Karpas-422 (cell line): ENCODE data around the gene IFT80. TPM values are rescaled to one million over a fixed set of nuclear protein-coding genes. Genes with fewer than 3 reads are reported as not detected.

Experiments used
- DNase-seq: peaks from one replicate; pipeline ENCODE4 v3.0.0-alpha.2; 2015
- H2AFZ ChIP-seq: fragments of 200-600 bp; sonication (generic); 2 replicates; pipeline ENCODE4 v1.6.1; 2014; ENCODE audit warnings: antibody characterized with exemption, low read length, mixed read lengths
- H3K27ac ChIP-seq: fragments of 200-600 bp; sonication (generic); 2 replicates; pipeline ENCODE4 v1.5.1; 2014; ENCODE audit warnings: mild to moderate bottlenecking, low read length, moderate library complexity
- H3K27me3 ChIP-seq: fragments of 200-600 bp; sonication (generic); 2 replicates; pipeline ENCODE4 v1.6.1; 2014; ENCODE audit warnings: low read length, mixed read lengths
- H3K36me3 ChIP-seq: fragments of 200-600 bp; sonication (generic); 2 replicates; pipeline ENCODE4 v1.6.1; 2014; ENCODE audit warnings: low read length, mixed read lengths; ENCODE audit not compliant: insufficient read depth
- H3K4me1 ChIP-seq: fragments of 200-600 bp; sonication (generic); 2 replicates; pipeline ENCODE4 v1.6.1; 2014; ENCODE audit warnings: mild to moderate bottlenecking, low read length, mixed read lengths
- H3K4me2 ChIP-seq: fragments of 200-600 bp; sonication (generic); 2 replicates; pipeline ENCODE4 v1.6.1; 2014; ENCODE audit warnings: low read length, low read depth, mild to moderate bottlenecking; ENCODE audit not compliant: poor library complexity, severe bottlenecking
- H3K4me3 ChIP-seq: fragments of 200-600 bp; sonication (generic); 2 replicates; pipeline ENCODE4 v1.5.1; 2014; ENCODE audit warnings: mild to moderate bottlenecking, antibody characterized with exemption, low read length, mixed read lengths
- H3K79me2 ChIP-seq: fragments of 200-600 bp; sonication (generic); 2 replicates; pipeline ENCODE4 v1.6.1; 2014; ENCODE audit warnings: mild to moderate bottlenecking, low read length, mixed read lengths
- H3K9ac ChIP-seq: fragments of 200-600 bp; sonication (generic); 2 replicates; pipeline ENCODE4 v1.6.0; 2014; ENCODE audit warnings: low read length
- H3K9me2 ChIP-seq: fragments of 200-600 bp; sonication (generic), shearing (Covaris generic); replicated peaks from 2 replicates; pipeline ENCODE4 v1.6.0; 2014; ENCODE audit warnings: mild to moderate bottlenecking, low read length, moderate library complexity; ENCODE audit not compliant: insufficient read depth
- H3K9me3 ChIP-seq: fragments of 300-700, 200-600 bp; sonication (generic); 2 replicates; pipeline ENCODE4 v1.6.1; 2014; ENCODE audit warnings: low read length, mixed read lengths
- H4K20me1 ChIP-seq: fragments of 200-600 bp; sonication (generic); 2 replicates; pipeline ENCODE4 v1.6.1; 2014; ENCODE audit warnings: mild to moderate bottlenecking, antibody characterized with exemption, low read length, low read depth; ENCODE audit not compliant: insufficient read depth
- total RNA-seq: library from RNA; depleted of rRNA; stranded (reverse); fragments of >200 nt; shearing (Covaris generic); gene quantifications from 2 replicates; pipeline ENCODE4 v1.2.3, GENCODE V29; 2014; ENCODE audit warnings: low replicate concordance; rRNA removed

IFT80 gene
- 40.7 and 44.8 TPM in 2 replicates for total RNA-seq

- Histone ChIP-seq H3K4me1 (peaks cover 58% of the 10 kb centered on the region), H4K20me1 (peaks cover 36% of the 10 kb centered on the region), H3K9me2 (no peaks in the 10 kb centered on the region), H3K27me3 (no peaks in the 10 kb centered on the region), H3K9me3 (no peaks in the 10 kb centered on the region), H3K36me3 (peaks cover 33% of the 10 kb centered on the region), H3K4me2 (peak within 1 kb of the TSS; percentile 71), H3K4me3 (peak within 1 kb of the TSS; percentile 97), H3K9ac (peak within 1 kb of the TSS; percentile 99), H3K27ac (peak within 1 kb of the TSS; percentile 92), H3K79me2 (peaks cover 95% of the 10 kb centered on the region), H2AFZ (peak within 1 kb of the TSS; percentile 86)
- DNase-seq: peak; percentile 98
Observed at GRCh38 chr3:160399125-160400029, at the start of gene IFT80, which contains the start of gene SMC4. TSS of gene IFT80 (minus strand) at chr3:160399225. CDS start at chr3:160384600, 14,625 bp downstream. TSS of gene SMC4 (plus strand) at chr3:160399650. CDS start at chr3:160400827, 1,177 bp downstream.

- H3K9me3 ChIP-seq: no peaks in the 10 kb centered on the region
- no peak for DNase-seq
- peak overlapping the region; percentile 89 for H3K9ac ChIP-seq
- peaks cover 21% of the 10 kb centered on the region for H3K4me1 ChIP-seq
- H3K4me2 ChIP-seq: peak overlapping the region; percentile 80
- peak overlapping the region; percentile 90 for H3K4me3 ChIP-seq
- H4K20me1 ChIP-seq: no peaks in the 10 kb centered on the region
- H2AFZ ChIP-seq: no peak overlapping the region
- peaks cover 22% of the 10 kb centered on the region for H3K36me3 ChIP-seq
- no peaks in the 10 kb centered on the region for H3K9me2 ChIP-seq
- H3K79me2 ChIP-seq: peaks cover 65% of the 10 kb centered on the region
- no peaks in the 10 kb centered on the region for H3K27me3 ChIP-seq
- H3K27ac ChIP-seq: peak overlapping the region; percentile 14; the same call in 1 of the 2 replicates
Observed at GRCh38 chr3:160447544-160447943, 48.5 kb upstream of the IFT80 start.

- no peak overlapping the region for H3K4me2 ChIP-seq
- H3K4me1 ChIP-seq: peaks cover 21% of the 10 kb centered on the region
- H3K4me3 ChIP-seq: no peak overlapping the region
- H2AFZ ChIP-seq: no peak overlapping the region
- no peak overlapping the region for H3K9ac ChIP-seq
- no peak for DNase-seq
- H4K20me1 ChIP-seq: no peaks in the 10 kb centered on the region
- no peaks in the 10 kb centered on the region for H3K9me2 ChIP-seq
- H3K27me3 ChIP-seq: no peaks in the 10 kb centered on the region
- peaks cover 69% of the 10 kb centered on the region for H3K79me2 ChIP-seq
- no peak overlapping the region for H3K27ac ChIP-seq
- H3K36me3 ChIP-seq: peaks cover 22% of the 10 kb centered on the region
- H3K9me3 ChIP-seq: no peaks in the 10 kb centered on the region
Observed at GRCh38 chr3:160446522-160447056, 47.6 kb upstream of the IFT80 start.

GRCh38 chr3:160445854-160446253 is 46.8 kb upstream of the IFT80 start:
- no peak overlapping the region for H2AFZ ChIP-seq
- no peaks in the 10 kb centered on the region for H4K20me1 ChIP-seq
- H3K36me3 ChIP-seq: peaks cover 22% of the 10 kb centered on the region
- H3K9me3 ChIP-seq: no peaks in the 10 kb centered on the region
- peaks cover 21% of the 10 kb centered on the region for H3K4me1 ChIP-seq
- H3K9ac ChIP-seq: no peak overlapping the region
- no peaks in the 10 kb centered on the region for H3K9me2 ChIP-seq
- no peak for DNase-seq
- no peak overlapping the region for H3K4me2 ChIP-seq
- H3K79me2 ChIP-seq: peaks cover 75% of the 10 kb centered on the region
- H3K27me3 ChIP-seq: no peaks in the 10 kb centered on the region
- H3K4me3 ChIP-seq: no peak overlapping the region
- no peak overlapping the region for H3K27ac ChIP-seq

GRCh38 chr3:160444411-160444810 is 45.4 kb upstream of the IFT80 start:
- Histone ChIP-seq H4K20me1 (no peaks in the 10 kb centered on the region), H3K4me3 (no peak overlapping the region), H3K9me3 (no peaks in the 10 kb centered on the region), H3K4me2 (no peak overlapping the region), H3K9me2 (no peaks in the 10 kb centered on the region), H2AFZ (no peak overlapping the region), H3K4me1 (peaks cover 16% of the 10 kb centered on the region), H3K27me3 (no peaks in the 10 kb centered on the region), H3K27ac (no peak overlapping the region), H3K36me3 (peaks cover 22% of the 10 kb centered on the region), H3K9ac (no peak overlapping the region), H3K79me2 (peaks cover 87% of the 10 kb centered on the region)
- DNase-seq: peak; percentile 56

GRCh38 chr3:160440687-160441086 is 41.7 kb upstream of the IFT80 start:
- Histone ChIP-seq H3K4me3 (no peak overlapping the region), H3K9me2 (no peaks in the 10 kb centered on the region), H3K4me2 (no peak overlapping the region), H3K27ac (no peak overlapping the region), H2AFZ (no peak overlapping the region), H3K27me3 (no peaks in the 10 kb centered on the region), H3K9me3 (no peaks in the 10 kb centered on the region), H3K36me3 (peaks cover 37% of the 10 kb centered on the region), H3K9ac (no peak overlapping the region), H3K79me2 (peaks cover 79% of the 10 kb centered on the region), H4K20me1 (no peaks in the 10 kb centered on the region), H3K4me1 (no peaks in the 10 kb centered on the region)
- DNase-seq: no peak

GRCh38 chr3:160437083-160437455 is 38.0 kb upstream of the IFT80 start:
- Histone ChIP-seq H3K9me3 (no peaks in the 10 kb centered on the region), H3K27ac (no peak overlapping the region), H3K9me2 (no peaks in the 10 kb centered on the region), H3K4me3 (no peak overlapping the region), H3K36me3 (peaks cover 66% of the 10 kb centered on the region), H3K79me2 (peaks cover 86% of the 10 kb centered on the region), H3K9ac (no peak overlapping the region), H2AFZ (no peak overlapping the region), H3K4me2 (no peak overlapping the region), H3K4me1 (no peaks in the 10 kb centered on the region), H4K20me1 (no peaks in the 10 kb centered on the region), H3K27me3 (no peaks in the 10 kb centered on the region)
- DNase-seq: no peak

- no peak overlapping the region; the same call in 1 of the 2 replicates for H3K27ac ChIP-seq
- no peak overlapping the region for H2AFZ ChIP-seq
- no peak overlapping the region for H3K9ac ChIP-seq
- H4K20me1 ChIP-seq: no peaks in the 10 kb centered on the region
- no peaks in the 10 kb centered on the region for H3K9me3 ChIP-seq
- H3K4me3 ChIP-seq: no peak overlapping the region
- H3K27me3 ChIP-seq: no peaks in the 10 kb centered on the region
- H3K36me3 ChIP-seq: peaks cover 78% of the 10 kb centered on the region
- no peaks in the 10 kb centered on the region for H3K9me2 ChIP-seq
- H3K4me1 ChIP-seq: no peaks in the 10 kb centered on the region
- H3K79me2 ChIP-seq: peaks cover 87% of the 10 kb centered on the region
- no peak for DNase-seq
- no peak overlapping the region for H3K4me2 ChIP-seq
Observed at GRCh38 chr3:160435747-160436146, 36.7 kb upstream of the IFT80 start.
